NCI-H1105 treated with DMSO at 0.1 percent for 48 hours (cell line): Measurements from ENCODE around the gene CUX1.
A peak's percentile ranks its signal among the peaks of the same experiment; 100 is the strongest.

Experiments
- DNase-seq: peaks from one replicate; lab custom pipeline; 2025; lab: John Stamatoyannopoulos, UW

CUX1 gene

GRCh38 chr7:102272075-102272916 lies 454.9 kb downstream of the CUX1 start:
- peak; percentile 41 for DNase-seq

GRCh38 chr7:102272917-102273748 lies 455.7 kb downstream of the CUX1 start:
- DNase-seq: no peak

GRCh38 chr7:102273749-102274712 lies 456.6 kb downstream of the CUX1 start:
- no peak for DNase-seq

GRCh38 chr7:102275123-102275703 lies 457.8 kb downstream of the CUX1 start:
- no peak for DNase-seq

- no peak for DNase-seq
These were observed 460.5 kb downstream of the CUX1 start for GRCh38 chr7:102277901-102278300.

- peak; percentile 51 for DNase-seq
These were observed 462.3 kb downstream of the CUX1 start for GRCh38 chr7:102279537-102280400.

GRCh38 chr7:102280521-102280920 lies 463.1 kb downstream of the CUX1 start:
- DNase-seq: no peak

- DNase-seq: no peak
These were observed 464.4 kb downstream of the CUX1 start for GRCh38 chr7:102281785-102282184.

- no peak for DNase-seq
These were observed 465.3 kb downstream of the CUX1 start for GRCh38 chr7:102282465-102283362.

- DNase-seq: no peak
These were observed 466.2 kb downstream of the CUX1 start for GRCh38 chr7:102283477-102284189.

GRCh38 chr7:102284399-102284798 lies 467.0 kb downstream of the CUX1 start:
- no peak for DNase-seq

GRCh38 chr7:102284891-102285539 lies 467.6 kb downstream of the CUX1 start:
- no peak for DNase-seq

- no peak for DNase-seq
These were observed 468.3 kb downstream of the CUX1 start for GRCh38 chr7:102285540-102286236.

- DNase-seq: peak; percentile 41
These were observed 469.0 kb downstream of the CUX1 start, which contains the start of gene SH2B2 for GRCh38 chr7:102286237-102287110. Gene SH2B2 (plus strand): TSS chr7:102286868. CDS start chr7:102300551, 13,683 bp downstream.

GRCh38 chr7:102287111-102287980 lies 469.9 kb downstream of the CUX1 start:
- peak; percentile 20 for DNase-seq

GRCh38 chr7:102287981-102288278 lies 470.5 kb downstream of the CUX1 start:
- DNase-seq: no peak
